Measurements from ENCODE around the gene DUSP22.
"Not testable (repeated sequence)": the region's sequence is repeated elsewhere in the genome, so short reads cannot be mapped to it uniquely, and the experiment has no call there.

The DUSP22 gene

GRCh38 chr6:279341-280029 lies 12.8 kb upstream of the DUSP22 start:
- DNase-seq (ENCODE audit: low read depth in 2 of 2) = no peak

- DNase-seq (ENCODE audit: low read depth in 2 of 2) = no peak
Measured at GRCh38 chr6:280775-281468, 11.4 kb upstream of the DUSP22 start.

- no peak for DNase-seq (ENCODE audit: low read depth in 2 of 2)
Measured at GRCh38 chr6:281469-282103, 10.7 kb upstream of the DUSP22 start.

GRCh38 chr6:282177-282866 lies 10.0 kb upstream of the DUSP22 start:
- no peak for DNase-seq (ENCODE audit: low read depth in 2 of 2)

- no peak for DNase-seq (ENCODE audit: low read depth in 2 of 2)
Measured at GRCh38 chr6:282867-283416, 9.3 kb upstream of the DUSP22 start.

DNA sequence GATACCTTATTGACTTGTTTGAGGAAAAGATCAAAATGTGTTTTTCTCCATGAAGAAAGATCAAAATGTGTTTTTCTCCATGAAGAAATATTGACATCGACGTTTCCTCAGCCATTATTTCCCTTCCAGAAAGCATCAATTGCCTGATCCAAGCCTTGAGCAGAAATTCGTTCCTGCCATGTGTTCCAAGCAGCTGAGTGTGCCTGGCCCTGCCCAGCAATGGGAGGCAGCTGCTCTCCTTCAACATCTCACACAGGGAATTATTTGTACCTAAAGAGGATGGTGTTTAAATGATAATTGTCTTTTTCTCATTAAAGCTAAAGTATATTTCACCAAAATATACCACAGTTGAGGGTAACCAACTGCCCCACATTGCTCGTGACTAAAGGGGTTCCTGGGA lies 7.8 kb upstream of the DUSP22 start:
- DNase-seq (ENCODE audit: low read depth in 2 of 2) = no peak

GRCh38 chr6:285030-285771 lies 7.1 kb upstream of the DUSP22 start:
- DNase-seq (ENCODE audit: low read depth in 2 of 2) = no peak

- DNase-seq (ENCODE audit: low read depth in 2 of 2) = not testable (repeated sequence)
Measured at GRCh38 chr6:285902-286301, 6.4 kb upstream of the DUSP22 start.

GRCh38 chr6:286681-287488 lies 5.4 kb upstream of the DUSP22 start:
- DNase-seq (ENCODE audit: low read depth in 2 of 2) = no peak

DNA sequence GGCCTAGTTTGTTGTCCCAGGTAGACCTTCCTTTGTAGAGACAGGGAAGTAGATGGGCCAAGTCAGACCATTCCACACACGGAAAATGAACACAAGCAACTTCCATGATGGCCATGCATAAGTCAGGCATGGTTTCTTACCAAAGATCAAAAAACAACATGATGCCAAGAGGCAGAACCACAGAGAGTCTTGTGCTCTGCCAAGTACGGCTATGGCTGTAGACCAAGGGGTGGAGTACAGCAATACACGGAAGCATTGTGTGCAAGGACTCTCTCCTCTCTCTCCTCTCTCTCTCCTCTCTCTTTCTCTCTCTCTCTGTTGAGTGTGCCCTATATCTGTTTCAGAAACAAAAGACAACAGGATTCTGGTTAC lies 4.8 kb upstream of the DUSP22 start:
- DNase-seq (ENCODE audit: low read depth in 2 of 2) = no peak

DNA sequence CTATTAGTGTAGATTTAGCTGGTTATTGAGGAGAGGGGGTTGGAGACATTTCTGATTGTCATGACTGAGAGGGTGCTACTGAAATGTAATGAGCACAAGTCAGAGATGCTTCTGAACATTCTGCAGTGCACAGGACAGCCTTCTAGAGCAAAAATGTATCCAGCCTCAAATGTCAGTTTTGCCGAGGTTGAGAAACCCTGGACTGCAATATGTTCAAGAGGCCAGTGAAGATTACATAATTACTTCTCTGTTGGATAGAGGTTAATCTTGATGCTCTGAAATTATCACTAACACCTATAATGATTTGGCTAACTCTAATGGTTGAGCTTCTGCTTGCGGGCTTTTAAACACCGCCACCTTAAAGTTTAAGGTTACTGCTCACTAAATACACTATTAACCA lies 3.4 kb upstream of the DUSP22 start:
- DNase-seq (ENCODE audit: low read depth in 2 of 2) = no peak

GRCh38 chr6:290111-290922 lies 2.0 kb upstream of the DUSP22 start:
- DNase-seq (ENCODE audit: low read depth in 2 of 2) = no peak

DNA sequence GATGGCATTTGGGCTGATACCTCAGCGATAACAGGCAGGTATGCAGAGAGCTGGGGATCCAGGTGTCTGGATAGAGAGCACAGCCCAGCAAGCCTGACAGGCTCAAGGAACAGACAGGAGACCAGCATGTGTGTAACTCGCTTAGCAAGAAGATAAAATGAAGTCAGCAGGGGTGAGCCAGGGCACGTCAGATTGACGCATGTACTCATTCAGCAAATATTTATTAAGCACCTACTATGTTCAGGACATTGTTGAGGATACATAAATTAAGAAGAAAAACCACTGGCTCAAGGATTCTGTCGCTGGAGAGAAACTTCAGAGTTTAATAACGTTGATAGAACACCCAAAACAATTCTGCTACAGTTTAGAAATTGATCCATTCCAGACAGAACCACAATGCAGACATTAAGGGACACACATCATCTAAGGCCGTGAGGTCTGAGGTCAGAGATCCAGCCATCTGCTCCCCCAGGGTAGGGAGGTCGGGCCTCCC lies 1.0 kb upstream of the DUSP22 start:
- DNase-seq (ENCODE audit: low read depth in 2 of 2) = no peak

GRCh38 chr6:292506-293192 lies 362 bp downstream of the DUSP22 start:
- peak; percentile 49 to 68 for DNase-seq (ENCODE audit: low read depth in 2 of 2)

DNA sequence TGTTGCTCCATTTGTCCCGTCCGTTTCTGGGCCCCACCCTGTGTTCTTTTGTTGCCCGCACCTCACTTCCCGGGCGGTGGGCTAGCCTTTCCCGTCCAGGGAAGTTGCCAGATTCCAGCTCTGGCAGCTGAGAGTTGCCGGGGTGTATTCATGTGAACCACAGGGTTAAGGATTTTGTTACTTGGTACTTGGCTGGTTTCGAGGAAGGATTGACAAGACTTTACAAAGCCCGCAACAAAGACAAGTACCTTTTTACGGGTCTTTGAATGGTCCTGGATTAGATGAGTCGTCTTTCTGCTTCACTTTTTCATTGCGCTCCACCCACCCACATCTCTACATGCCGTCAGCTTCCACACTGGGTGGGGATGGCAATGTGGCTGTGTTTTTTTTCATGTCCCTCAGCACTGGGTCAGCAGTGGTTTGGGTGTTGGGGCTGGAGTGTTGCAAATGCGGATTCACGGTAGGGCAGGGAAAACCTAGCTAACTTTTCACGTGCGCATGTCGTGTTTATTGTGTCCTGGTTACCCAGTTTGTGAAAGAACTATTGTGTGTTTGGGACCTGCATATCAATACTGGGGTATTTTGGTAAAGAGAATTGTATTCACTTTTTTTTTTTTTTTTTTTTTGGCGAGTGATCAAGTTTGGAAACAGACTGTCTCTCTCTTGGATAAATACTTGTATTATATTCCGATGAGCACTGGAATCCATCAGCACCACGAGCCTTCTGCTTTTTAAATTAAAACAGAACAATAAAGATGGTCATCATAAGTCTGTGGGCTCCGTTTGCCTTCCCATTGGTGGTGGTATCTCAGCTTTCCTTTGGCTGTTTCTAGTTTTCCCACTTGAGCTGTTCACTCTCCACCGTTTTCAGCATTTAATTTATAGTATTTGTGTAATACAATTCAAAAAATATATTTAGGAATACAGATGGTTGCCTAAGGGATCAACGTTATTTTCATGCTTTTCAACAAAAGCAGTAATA lies 1.2 kb downstream of the DUSP22 start:
- DNase-seq (ENCODE audit: low read depth in 2 of 2) = peak; percentile 21 to 34

GRCh38 chr6:294656-295565 lies 2.6 kb downstream of the DUSP22 start:
- no peak for DNase-seq (ENCODE audit: low read depth in 2 of 2)
